Epithelial cell of proximal tubule (primary cell): ENCODE measurements around the gene BMP2K. TPM values are rescaled to one million over a fixed set of nuclear protein-coding genes. Genes with fewer than 3 reads are reported as not detected.
"Not testable (repeated sequence)": the region's sequence is repeated elsewhere in the genome, so short reads cannot be mapped to it uniquely, and the experiment has no call there.

Experiments used
- DNase-seq: peaks from one replicate; pipeline ENCODE4 v3.0.0-alpha.2; 2011; ENCODE audit warnings: low read depth
- H3K4me3 ChIP-seq: 2 replicates; pipeline ENCODE4 v1.5.1; 2011; ENCODE audit warnings: low read depth, mild to moderate bottlenecking, low read length
- total RNA-seq: library from RNA; depleted of rRNA; stranded (reverse); fragments of >200 nt; gene quantifications from 2 replicates; pipeline ENCODE4 v1.2.3, GENCODE V29; 2015
- TF ChIP-seq, protein P1 (sequence below): conservative IDR thresholded peaks from 2 replicates; pipeline ENCODE4 v1.5.1; 2012; ENCODE audit warnings: low read depth, mild to moderate bottlenecking, low read length

BMP2K gene
- total RNA-seq, 1 donor from 2014 or later: 11.8 TPM

- H3K4me3 ChIP-seq: no peak overlapping the region
- TF ChIP-seq, protein P1, sequence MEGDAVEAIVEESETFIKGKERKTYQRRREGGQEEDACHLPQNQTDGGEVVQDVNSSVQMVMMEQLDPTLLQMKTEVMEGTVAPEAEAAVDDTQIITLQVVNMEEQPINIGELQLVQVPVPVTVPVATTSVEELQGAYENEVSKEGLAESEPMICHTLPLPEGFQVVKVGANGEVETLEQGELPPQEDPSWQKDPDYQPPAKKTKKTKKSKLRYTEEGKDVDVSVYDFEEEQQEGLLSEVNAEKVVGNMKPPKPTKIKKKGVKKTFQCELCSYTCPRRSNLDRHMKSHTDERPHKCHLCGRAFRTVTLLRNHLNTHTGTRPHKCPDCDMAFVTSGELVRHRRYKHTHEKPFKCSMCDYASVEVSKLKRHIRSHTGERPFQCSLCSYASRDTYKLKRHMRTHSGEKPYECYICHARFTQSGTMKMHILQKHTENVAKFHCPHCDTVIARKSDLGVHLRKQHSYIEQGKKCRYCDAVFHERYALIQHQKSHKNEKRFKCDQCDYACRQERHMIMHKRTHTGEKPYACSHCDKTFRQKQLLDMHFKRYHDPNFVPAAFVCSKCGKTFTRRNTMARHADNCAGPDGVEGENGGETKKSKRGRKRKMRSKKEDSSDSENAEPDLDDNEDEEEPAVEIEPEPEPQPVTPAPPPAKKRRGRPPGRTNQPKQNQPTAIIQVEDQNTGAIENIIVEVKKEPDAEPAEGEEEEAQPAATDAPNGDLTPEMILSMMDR: no peak
- DNase-seq: no peak
Measured at GRCh38 chr4:78787392-78788006, 11.3 kb downstream of the BMP2K start.

DNA sequence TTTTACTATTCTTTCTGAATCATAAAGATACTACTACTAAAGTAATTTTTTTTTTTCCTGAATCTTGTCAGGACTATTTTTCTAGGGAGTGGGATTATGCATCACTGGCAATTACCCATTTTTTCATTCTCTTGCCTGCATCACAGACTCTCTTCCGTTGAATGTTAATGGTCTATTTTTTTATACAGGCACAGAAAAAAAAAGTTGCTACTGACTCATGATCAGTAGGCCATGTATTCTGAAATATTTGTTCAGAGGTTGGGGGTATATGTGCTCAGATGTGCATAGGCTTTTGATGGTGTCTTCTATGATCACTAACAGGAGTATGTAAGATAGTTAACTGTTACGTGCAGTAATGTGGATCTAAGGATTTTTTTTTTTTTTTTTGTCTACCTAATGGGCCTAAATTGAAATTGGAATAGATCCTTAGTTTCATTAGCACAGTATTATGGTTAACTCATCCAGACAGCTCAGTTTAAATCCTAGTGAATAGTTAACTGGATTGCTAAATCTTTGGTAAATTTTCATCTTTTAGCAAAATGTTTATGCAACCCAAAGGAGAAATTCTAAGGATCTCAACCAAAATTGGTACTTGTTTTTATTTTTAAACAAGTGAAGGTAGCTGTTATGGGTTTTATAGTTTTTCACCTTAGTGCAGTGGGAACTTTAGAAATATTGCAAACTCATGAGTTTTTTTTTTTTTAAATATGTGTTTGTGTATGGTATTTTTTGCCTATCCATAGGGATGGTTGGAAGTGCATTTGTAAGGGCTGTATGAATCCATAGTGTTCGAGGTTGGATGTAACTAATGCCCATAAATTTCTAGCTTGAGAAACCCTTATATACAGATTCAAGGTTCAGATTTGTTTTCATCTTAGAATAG is 12.1 kb downstream of the BMP2K start:
- no peak for DNase-seq
- TF ChIP-seq, protein P1: no peak

DNA sequence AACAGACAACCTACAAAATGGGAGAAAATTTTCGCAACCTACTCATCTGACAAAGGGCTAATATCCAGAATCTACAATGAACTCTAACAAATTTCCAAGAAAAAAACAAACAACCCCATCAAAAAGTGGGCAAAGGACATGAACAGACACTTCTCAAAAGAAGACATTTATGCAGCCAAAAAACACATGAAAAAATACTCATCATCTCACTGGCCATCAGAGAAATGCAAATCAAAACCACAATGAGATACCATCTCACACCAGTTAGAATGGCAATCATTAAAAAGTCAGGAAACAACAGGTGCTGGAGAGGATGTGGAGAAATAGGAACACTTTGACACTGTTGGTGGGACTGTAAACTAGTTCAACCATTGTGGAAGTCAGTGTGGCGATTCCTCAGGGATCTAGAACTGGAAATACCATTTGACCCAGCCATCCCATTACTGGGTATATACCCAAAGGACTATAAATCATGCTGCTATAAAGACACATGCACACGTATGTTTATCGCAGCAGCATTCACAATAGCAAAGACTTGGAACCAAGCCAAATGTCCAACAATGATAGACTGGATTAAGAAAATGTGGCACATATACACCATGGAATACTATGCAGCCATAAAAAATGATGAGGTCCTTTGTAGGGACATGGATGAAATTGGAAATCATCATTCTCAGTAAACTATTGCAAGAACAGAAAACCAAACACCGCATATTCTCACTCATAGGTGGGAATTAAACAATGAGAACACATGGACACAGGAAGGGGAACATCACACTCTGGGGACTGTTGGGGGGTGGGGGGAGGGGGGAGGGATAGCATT is 19.7 kb downstream of the BMP2K start:
- H3K4me3 ChIP-seq, DNase-seq: not testable (repeated sequence)

More for the DNA sequence above, 12.1 kb downstream of the BMP2K start:
- H3K4me3 ChIP-seq: peak overlapping the region; percentile 1

GRCh38 chr4:78796526-78796925 is 20.4 kb downstream of the BMP2K start:
- no peak for DNase-seq
- TF ChIP-seq, protein P1: no peak
- no peak overlapping the region for H3K4me3 ChIP-seq

GRCh38 chr4:78797777-78798284 is 21.7 kb downstream of the BMP2K start:
- H3K4me3 ChIP-seq: no peak overlapping the region
- TF ChIP-seq, protein P1: no peak
- no peak for DNase-seq

GRCh38 chr4:78799551-78800495 is 23.7 kb downstream of the BMP2K start:
- DNase-seq: no peak
- H3K4me3 ChIP-seq: no peak overlapping the region
- TF ChIP-seq, protein P1: no peak
